ENCODE measurements around the gene BSDC1.

GRCh38 chr1:32399843-32400242 is 5.6 kb upstream of the BSDC1 start:
- TF ChIP-seq CTCF (IDR thresholded peaks at IDR 0.05; ENCODE audit: low read depth, low read length) = no peak
- TF ChIP-seq EZH2phosphoT487 (IDR thresholded peaks at IDR 0.05; ENCODE audit: low read depth) = no peak

All from OCI-LY3 (cell line).